Ovary (tissue), 9 donors: ENCODE results near the gene ARL10. TPM values are rescaled to one million over a fixed set of nuclear protein-coding genes. Genes with fewer than 3 reads are reported as not detected.

ENCODE experiments used
- DNase-seq, 5 donors: peaks; one replicate each; pipeline ENCODE4 v3.0.0-alpha.2; 2019 to 2020
- H3K27ac ChIP-seq, 2 donors: fragments of 200-600 bp; one replicate each; pipeline versions ENCODE4 v1.5.1 to v1.8.0; 2019 to 2022
- H3K27me3 ChIP-seq: fragments of 200-600 bp; one replicate; pipeline ENCODE4 v1.8.0; 2022
- H3K36me3 ChIP-seq: fragments of 200-600 bp; sonication (generic); one replicate; pipeline ENCODE4 v1.5.1; 2019
- H3K4me1 ChIP-seq: one replicate; pipeline ENCODE4 v1.8.1; 2013; ENCODE audit warnings: mild to moderate bottlenecking, moderate library complexity; ENCODE audit not compliant: insufficient read depth
- H3K4me3 ChIP-seq: fragments of 200-600 bp; sonication (generic); one replicate; pipeline ENCODE4 v1.5.1; 2017
- H3K9me3 ChIP-seq, 2 donors: fragments of 200-600 bp in 1 of 2; sonication (generic) in 1 of 2; one replicate each; pipeline versions ENCODE4 v1.5.1 to v1.8.1; 2013 to 2019; ENCODE audit warnings: mild to moderate bottlenecking in 1 of 2, moderate library complexity in 1 of 2
- CTCF ChIP-seq, 3 donors: fragments of 450-650 bp in 2 of 3; fragments of 200-600 bp in 1 of 3; IDR thresholded peaks; one replicate each; pipeline versions ENCODE4 v1.5.1 to v1.8.0; 2016 to 2022; ENCODE audit warnings: antibody characterized with exemption in 3 of 3, mild to moderate bottlenecking in 1 of 3
- EP300 ChIP-seq: sonication (generic); formaldehyde crosslinking; IDR thresholded peaks from one replicate; pipeline ENCODE4 v1.6.1; 2017; ENCODE audit warnings: antibody characterized with exemption
- POLR2A ChIP-seq: fragments of 450-650 bp; IDR thresholded peaks from one replicate; pipeline ENCODE4 v1.6.1; 2017; ENCODE audit warnings: antibody characterized with exemption, mild to moderate bottlenecking, moderate library complexity
- WGBS, 3 donors: extraction: QIAGEN DNeasy Blood & Tissue Kit in 1 of 3; methylation state at CpG; one replicate each; pipeline versions ENCODE4 v1.1.5 to v1.1.7; 2013 to 2017; 5-methylcytosine and 5-hydroxymethylcytosine counted together
- intact Hi-C, 4 donors: fragments of 100-400 bp; cut with DNase I; formaldehyde crosslinking; loops; one replicate each; pipeline versions ENCODE4 v1.11.0 to v1.15.1; 2022 to 2023
- polyA plus RNA-seq, 2 donors: library from polyadenylated mRNA; stranded (reverse); fragments of 200-250 nt in 1 of 2; fragments of 350-450 nt in 1 of 2; fragmentation: Illumina TruSeq in 1 of 2; extraction: RNeasy Lipid Tissue Mini Kit (QIAGEN cat#74804) in 1 of 2; gene quantifications; one replicate each; pipeline ENCODE4 v1.2.3, GENCODE V29; 2013 to 2014
- total RNA-seq, 7 donors: library from RNA; depleted of rRNA in 2 of 7; stranded (reverse); fragments of >200 nt in 2 of 7; fragmentation: NEBNext Ultra II Directional in 3 of 7; extraction: Animal tissue kit (Norgen Biotek cat#: 25700) in 3 of 7; gene quantifications; one replicate each; pipeline versions ENCODE4 v1.1.0 to v1.2.4, GENCODE V29; 2016 to 2023
- donor health status: DM: no; HTN: no; CAD: no; lungs with moderate emphysema.
- donor health status: DM: no; HTN: no; CAD: no.
- donor health status: Bipolar disorder and iron deficiency.
- donor health status: DM: yes; HTN: yes; CAD: no.
- donor health status: DM: no; HTN: no; CAD: no.
- donor health status: DM: yes; HTN: yes; CAD: no.

ARL10 gene
- total and polyA plus RNA-seq, 9 donors, result 4.0 to 26.7 (median 17.7) TPM

GRCh38 chr5:176392526-176392925, 27.2 kb downstream of the ARL10 start:
- no peak for TF ChIP-seq POLR2A
- no peak for TF ChIP-seq CTCF (IDR thresholded peaks at IDR 0.05)
- TF ChIP-seq EP300, result no peak
- H3K36me3 ChIP-seq, result no peaks in the 10 kb centered on the region
- WGBS, 3 donors, result 58 to 72% (median 64%) methylated on average over 11 of the region's 11 CpGs
- peaks cover 17% of the 10 kb centered on the region for H3K4me1 ChIP-seq
- peak in 1 of 5 donors; percentile 51 for DNase-seq
- H3K9me3 ChIP-seq, result no peaks in the 10 kb centered on the region
- H3K27ac ChIP-seq, result no peak overlapping the region
- no peaks in the 10 kb centered on the region for H3K27me3 ChIP-seq
- intact Hi-C loops, result no loop called here
- H3K4me3 ChIP-seq, result no peak overlapping the region

GRCh38 chr5:176394096-176394495, 28.8 kb downstream of the ARL10 start:
- no peak overlapping the region for H3K27ac ChIP-seq
- WGBS, 3 donors, result 92 to 96% (median 93%) methylated on average over 9 of the region's 9 CpGs
- H3K9me3 ChIP-seq, result no peaks in the 10 kb centered on the region
- no peak for TF ChIP-seq CTCF (IDR thresholded peaks at IDR 0.05)
- TF ChIP-seq EP300, result no peak
- TF ChIP-seq POLR2A, result no peak
- H3K4me3 ChIP-seq, result no peak overlapping the region
- no peaks in the 10 kb centered on the region for H3K36me3 ChIP-seq
- no peak for DNase-seq
- H3K27me3 ChIP-seq, result no peaks in the 10 kb centered on the region
- H3K4me1 ChIP-seq, result peaks cover 16% of the 10 kb centered on the region
- intact Hi-C loops, result no loop called here

GRCh38 chr5:176394881-176395675, 29.8 kb downstream of the ARL10 start:
- intact Hi-C loops, result no loop called here
- peak; percentile 44 to 88 (median 67) for DNase-seq
- no peaks in the 10 kb centered on the region for H3K9me3 ChIP-seq
- no peaks in the 10 kb centered on the region for H3K27me3 ChIP-seq
- peaks cover 14% of the 10 kb centered on the region for H3K4me1 ChIP-seq
- 36 to 46% (median 44%) methylated on average over 11 of the region's 11 CpGs for WGBS, 3 donors
- H3K27ac ChIP-seq, result peak overlapping the region in 1 of 2 donors; percentile 65
- no peaks in the 10 kb centered on the region for H3K36me3 ChIP-seq
- TF ChIP-seq POLR2A (no peak), EP300 (no peak), CTCF (IDR thresholded peaks at IDR 0.05) (no peak)
- no peak overlapping the region for H3K4me3 ChIP-seq

- H3K36me3 ChIP-seq, result no peaks in the 10 kb centered on the region
These were observed 31.0 kb downstream of the ARL10 start for GRCh38 chr5:176396330-176396729.

More at GRCh38 chr5:176396330-176396729, 31.0 kb downstream of the ARL10 start:
- no peaks in the 10 kb centered on the region for H3K9me3 ChIP-seq
- H3K4me1 ChIP-seq, result peaks cover 20% of the 10 kb centered on the region
- intact Hi-C loops, result no loop called here
- DNase-seq, result peak in 2 of 5 donors; percentile 42 to 53
- H3K27me3 ChIP-seq, result no peaks in the 10 kb centered on the region
- TF ChIP-seq EP300 (no peak), POLR2A (no peak), CTCF (IDR thresholded peaks at IDR 0.05) (no peak)
- peak overlapping the region; percentile 16 to 65 for H3K27ac ChIP-seq
- WGBS, 3 donors, result 17 to 29% (median 18%) methylated on average over 6 of the region's 6 CpGs
- H3K4me3 ChIP-seq, result no peak overlapping the region
